ENCODE data around the gene ZNHIT2. TPM values are rescaled to one million over a fixed set of nuclear protein-coding genes. Genes with fewer than 3 reads are reported as not detected.

The ZNHIT2 gene
- total RNA-seq, 1 experiment from 2014 or later: 27.4 TPM

DNA sequence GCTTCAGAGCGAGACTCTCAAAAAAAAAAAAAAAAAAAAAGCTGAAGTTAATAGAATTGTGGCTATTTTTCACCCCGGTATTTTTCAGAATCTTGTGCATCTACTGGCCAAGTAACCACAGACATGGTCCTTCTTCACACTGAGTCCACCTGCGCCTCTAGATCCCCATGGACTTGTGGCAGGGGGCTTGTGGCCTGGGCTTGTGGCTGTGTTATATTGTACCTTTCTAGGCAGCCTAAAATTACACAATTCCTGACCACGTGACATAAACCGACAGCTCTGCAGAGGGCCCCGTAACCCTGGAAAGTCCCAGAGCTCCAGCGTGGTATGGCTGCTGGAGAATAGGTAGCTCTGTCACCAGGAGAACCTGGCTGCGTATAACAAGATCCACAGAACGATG is 48.3 kb downstream of the ZNHIT2 start:
- no peak for DNase-seq (ENCODE audit: low spot score)
- Histone ChIP-seq H3K36me3 (ENCODE audit: insufficient read depth, low read length, poor library complexity, severe bottlenecking) (no peaks in the 10 kb centered on the region), H3K9me3 (ENCODE audit: low read depth, low read length, poor library complexity, severe bottlenecking) (no peaks in the 10 kb centered on the region), H3K4me1 (ENCODE audit: insufficient read depth, low read length, poor library complexity, severe bottlenecking) (peaks cover 3% of the 10 kb centered on the region), H3K4me3 (ENCODE audit: low read depth, low read length, poor library complexity, severe bottlenecking) (no peak overlapping the region), H3K27ac (ENCODE audit: low read depth, low read length, poor library complexity, severe bottlenecking) (no peak overlapping the region), H3K27me3 (replicated peaks; ENCODE audit: insufficient read depth, low read depth, low read length, poor library complexity) (no peaks in the 10 kb centered on the region)
- intact Hi-C loops (cut with micrococcal nuclease; ENCODE audit: unreplicated experiment): no loop called here
- TF ChIP-seq, protein P1, sequence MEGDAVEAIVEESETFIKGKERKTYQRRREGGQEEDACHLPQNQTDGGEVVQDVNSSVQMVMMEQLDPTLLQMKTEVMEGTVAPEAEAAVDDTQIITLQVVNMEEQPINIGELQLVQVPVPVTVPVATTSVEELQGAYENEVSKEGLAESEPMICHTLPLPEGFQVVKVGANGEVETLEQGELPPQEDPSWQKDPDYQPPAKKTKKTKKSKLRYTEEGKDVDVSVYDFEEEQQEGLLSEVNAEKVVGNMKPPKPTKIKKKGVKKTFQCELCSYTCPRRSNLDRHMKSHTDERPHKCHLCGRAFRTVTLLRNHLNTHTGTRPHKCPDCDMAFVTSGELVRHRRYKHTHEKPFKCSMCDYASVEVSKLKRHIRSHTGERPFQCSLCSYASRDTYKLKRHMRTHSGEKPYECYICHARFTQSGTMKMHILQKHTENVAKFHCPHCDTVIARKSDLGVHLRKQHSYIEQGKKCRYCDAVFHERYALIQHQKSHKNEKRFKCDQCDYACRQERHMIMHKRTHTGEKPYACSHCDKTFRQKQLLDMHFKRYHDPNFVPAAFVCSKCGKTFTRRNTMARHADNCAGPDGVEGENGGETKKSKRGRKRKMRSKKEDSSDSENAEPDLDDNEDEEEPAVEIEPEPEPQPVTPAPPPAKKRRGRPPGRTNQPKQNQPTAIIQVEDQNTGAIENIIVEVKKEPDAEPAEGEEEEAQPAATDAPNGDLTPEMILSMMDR (conservative IDR thresholded peaks at IDR 0.05; ENCODE audit: low read depth, low read length): no peak
- TF ChIP-seq EZH2 (IDR thresholded peaks at IDR 0.05; ENCODE audit: borderline replicate concordance, low read depth, low read length, poor library complexity, severe bottlenecking): no peak
- BruUV-seq (replicated peaks): no TSS peak
- CTCF ChIA-PET: interaction anchor here (0.6 kb wide), 1 partner anchor 819 kb away, joined by 5 read pairs; the partner anchor contains the start of gene FIBP
- POLR2A ChIA-PET (ENCODE audit: low non-redundant PET): no interaction called here

GRCh38 chr11:65067446-65067845 is 50.1 kb downstream of the ZNHIT2 start:
- H3K36me3 ChIP-seq (ENCODE audit: insufficient read depth, low read length, poor library complexity, severe bottlenecking): no peaks in the 10 kb centered on the region
- no TSS peak for BruUV-seq (replicated peaks)
- H3K27ac ChIP-seq (ENCODE audit: low read depth, low read length, poor library complexity, severe bottlenecking): no peak overlapping the region
- no peaks in the 10 kb centered on the region for H3K27me3 ChIP-seq (replicated peaks; ENCODE audit: insufficient read depth, low read depth, low read length, poor library complexity)
- no peak for DNase-seq (ENCODE audit: low spot score)
- no peak overlapping the region for H3K4me3 ChIP-seq (ENCODE audit: low read depth, low read length, poor library complexity, severe bottlenecking)
- no peaks in the 10 kb centered on the region for H3K9me3 ChIP-seq (ENCODE audit: low read depth, low read length, poor library complexity, severe bottlenecking)
- POLR2A ChIA-PET (ENCODE audit: low non-redundant PET): no interaction called here
- CTCF ChIA-PET: no interaction called here
- intact Hi-C loops (cut with micrococcal nuclease; ENCODE audit: unreplicated experiment): no loop called here
- TF ChIP-seq EZH2 (IDR thresholded peaks at IDR 0.05; ENCODE audit: borderline replicate concordance, low read depth, low read length, poor library complexity, severe bottlenecking): no peak
- TF ChIP-seq, protein P1 (conservative IDR thresholded peaks at IDR 0.05; ENCODE audit: low read depth, low read length): no peak
- peaks cover 3% of the 10 kb centered on the region for H3K4me1 ChIP-seq (ENCODE audit: insufficient read depth, low read length, poor library complexity, severe bottlenecking)

GRCh38 chr11:65066805-65067291 is 50.7 kb downstream of the ZNHIT2 start:
- no peaks in the 10 kb centered on the region for H3K9me3 ChIP-seq (ENCODE audit: low read depth, low read length, poor library complexity, severe bottlenecking)
- TF ChIP-seq, protein P1 (conservative IDR thresholded peaks at IDR 0.05; ENCODE audit: low read depth, low read length): no peak
- no peak for TF ChIP-seq EZH2 (IDR thresholded peaks at IDR 0.05; ENCODE audit: borderline replicate concordance, low read depth, low read length, poor library complexity, severe bottlenecking)
- ChIA-PET POLR2A (ENCODE audit: low non-redundant PET) (no interaction called here), CTCF (no interaction called here)
- H3K4me1 ChIP-seq (ENCODE audit: insufficient read depth, low read length, poor library complexity, severe bottlenecking): peaks cover 3% of the 10 kb centered on the region
- no peaks in the 10 kb centered on the region for H3K36me3 ChIP-seq (ENCODE audit: insufficient read depth, low read length, poor library complexity, severe bottlenecking)
- H3K27me3 ChIP-seq (replicated peaks; ENCODE audit: insufficient read depth, low read depth, low read length, poor library complexity): no peaks in the 10 kb centered on the region
- no peak for DNase-seq (ENCODE audit: low spot score)
- BruUV-seq (replicated peaks): no TSS peak
- no peak overlapping the region for H3K27ac ChIP-seq (ENCODE audit: low read depth, low read length, poor library complexity, severe bottlenecking)
- intact Hi-C loops (cut with micrococcal nuclease; ENCODE audit: unreplicated experiment): no loop called here
- no peak overlapping the region for H3K4me3 ChIP-seq (ENCODE audit: low read depth, low read length, poor library complexity, severe bottlenecking)

Small RNA genes within 50 kb of the gene (microRNA-seq; reads per million reads assigned to microRNA genes)
- 3.0 reads per million, percentile 6 among the genes with 10 or more reads in this experiment for gene MIR6751

Other genes starting within 250 kb of the ZNHIT2 start
- gene EHD1, start 239.1 kb downstream of the ZNHIT2 start, total RNA-seq (2021): 53.3 and 63.1 TPM in 2 replicates
- gene ATG2A, start 200.5 kb downstream of the ZNHIT2 start, total RNA-seq (2021): 28.6 and 29.6 TPM in 2 replicates
- gene PPP2R5B, start 193.0 kb downstream of the ZNHIT2 start, total RNA-seq (2021): 16.1 and 17.2 TPM in 2 replicates
- gene GPHA2, start 181.8 kb downstream of the ZNHIT2 start, total RNA-seq (2021): not detected in 2 replicates
- not detected in 2 replicates for gene MAJIN, start 145.6 kb downstream of the ZNHIT2 start, total RNA-seq (2021)
- gene BATF2, start 120.7 kb downstream of the ZNHIT2 start, total RNA-seq (2021): not detected in 2 replicates
- 98.9 and 110 TPM in 2 replicates for gene ARL2, start 103.5 kb downstream of the ZNHIT2 start, total RNA-seq (2021)
- 28.3 and 34.7 TPM in 2 replicates for gene SNX15, start 90.3 kb downstream of the ZNHIT2 start, total RNA-seq (2021)
- 41.9 and 43.9 TPM in 2 replicates for gene SAC3D1, start 76.5 kb downstream of the ZNHIT2 start, total RNA-seq (2021)
- gene NAALADL1, start 59.1 kb downstream of the ZNHIT2 start, total RNA-seq (2021): 0.50 TPM in 1 of 2 replicates, not detected in the other
- gene CDCA5, start 33.7 kb downstream of the ZNHIT2 start, total RNA-seq (2021): 109 and 119 TPM in 2 replicates
- gene ZFPL1, start 33.5 kb downstream of the ZNHIT2 start, total RNA-seq (2021): 45.9 and 46.6 TPM in 2 replicates
- 125 and 140 TPM in 2 replicates for gene VPS51, start 21.5 kb downstream of the ZNHIT2 start, total RNA-seq (2021)
- 37.8 and 50.5 TPM in 2 replicates for gene TM7SF2, start 5.8 kb downstream of the ZNHIT2 start, total RNA-seq (2021)
- gene FAU, start 4.4 kb upstream of the ZNHIT2 start, total RNA-seq (2021): 920 and 956 TPM in 2 replicates
- 90.2 and 91.0 TPM in 2 replicates for gene MRPL49, start 4.6 kb upstream of the ZNHIT2 start, total RNA-seq (2021)
- 47.6 and 48.5 TPM in 2 replicates for gene SYVN1, start 16.8 kb upstream of the ZNHIT2 start, total RNA-seq (2021)
- gene SPDYC, start 52.5 kb upstream of the ZNHIT2 start, total RNA-seq (2021): not detected in 2 replicates
- gene CAPN1, start 64.2 kb upstream of the ZNHIT2 start, total RNA-seq (2021): 79.9 and 91.9 TPM in 2 replicates
- 92.4 TPM in 2 replicates for gene POLA2, start 144.3 kb upstream of the ZNHIT2 start, total RNA-seq (2021)
- 4.8 and 5.4 TPM in 2 replicates for gene CDC42EP2, start 197.2 kb upstream of the ZNHIT2 start, total RNA-seq (2021)
- 125 and 149 TPM in 2 replicates for gene DPF2, start 216.2 kb upstream of the ZNHIT2 start, total RNA-seq (2021)
- 2.3 and 3.5 TPM in 2 replicates for gene TIGD3, start 237.1 kb upstream of the ZNHIT2 start, total RNA-seq (2021)

All from A673 (cell line).